Endothelial cell of hepatic sinusoid (primary cell): Measurements from ENCODE around the gene NLGN1.
"Not testable (repeated sequence)": the region's sequence is repeated elsewhere in the genome, so short reads cannot be mapped to it uniquely, and the experiment has no call there.

Experiments
- in situ Hi-C: cut with HindIII; loops from 2 replicates; pipeline ENCODE4 v1.10.0; 2017; ENCODE audit warnings: low sequenced_read_pairs

Gene NLGN1

DNA sequence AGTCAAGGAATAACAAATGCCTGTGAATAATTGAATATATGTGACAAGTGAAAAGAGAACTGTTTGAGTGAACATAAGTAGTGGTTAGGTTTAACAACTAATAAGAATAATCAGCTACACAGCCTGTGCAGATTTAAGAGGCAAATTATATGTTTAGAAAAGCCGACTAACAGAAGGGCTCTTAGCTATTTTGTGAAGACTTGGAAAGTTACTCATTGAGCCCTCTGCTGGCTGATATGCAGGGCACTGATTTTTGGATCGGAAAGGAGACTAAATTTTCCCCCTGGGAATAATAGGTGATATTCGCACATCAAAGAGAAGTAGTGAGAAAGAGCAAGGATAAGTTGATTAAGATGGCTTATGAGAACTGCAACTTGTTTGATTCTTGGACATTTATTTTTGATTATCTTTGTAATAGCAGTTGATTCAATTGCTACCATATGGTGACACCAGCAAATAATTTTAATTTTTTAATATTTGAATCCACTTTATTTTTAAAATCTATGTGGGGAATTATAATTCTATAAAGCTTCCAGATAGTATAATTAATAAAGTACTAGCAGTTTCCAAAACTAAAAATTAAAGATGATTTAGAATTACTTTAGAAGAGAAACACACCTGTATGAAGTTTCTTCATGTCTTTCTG is 156.2 kb downstream of the NLGN1 start:
- in situ Hi-C loops, result no loop called here

DNA sequence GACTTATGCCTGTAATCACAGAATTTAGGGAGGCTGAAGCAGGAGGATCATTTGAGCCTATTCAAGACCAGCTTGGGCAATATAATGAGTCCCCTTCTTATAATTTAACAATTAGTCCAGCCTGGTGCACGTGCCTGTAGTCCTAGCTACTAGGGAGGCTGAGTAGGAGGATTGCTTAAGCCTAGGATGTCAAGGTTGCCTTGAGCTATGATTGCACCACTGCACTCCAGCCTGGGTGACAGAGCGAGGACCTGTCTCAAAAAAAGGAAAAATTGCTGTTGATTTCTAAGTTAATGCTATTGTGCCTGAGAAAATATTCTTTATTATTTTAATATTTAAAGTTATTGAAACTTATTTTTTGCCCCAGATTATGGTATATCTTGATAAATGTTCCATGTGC is 159.0 kb downstream of the NLGN1 start:
- in situ Hi-C loops, result no loop called here

DNA sequence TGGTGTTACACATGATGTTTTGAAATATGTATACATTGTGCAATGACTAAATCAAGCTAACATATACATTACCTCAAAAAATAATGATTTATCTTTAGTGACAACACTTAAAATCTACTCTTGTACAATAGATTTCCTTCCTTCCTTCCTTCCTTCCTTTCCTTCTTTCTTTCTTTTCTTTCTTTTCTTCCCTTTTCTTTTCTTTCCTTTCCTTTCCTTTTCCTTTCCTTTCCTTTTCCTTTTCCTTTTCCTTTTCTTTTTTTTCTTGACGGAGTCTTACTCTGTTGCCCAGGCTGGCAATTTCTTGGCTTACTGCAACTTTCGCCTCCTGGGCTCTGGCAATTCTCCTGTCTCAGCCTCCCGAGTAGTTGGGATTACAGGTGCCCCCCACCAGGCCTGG is 170.5 kb downstream of the NLGN1 start:
- in situ Hi-C loops, result no loop called here

DNA sequence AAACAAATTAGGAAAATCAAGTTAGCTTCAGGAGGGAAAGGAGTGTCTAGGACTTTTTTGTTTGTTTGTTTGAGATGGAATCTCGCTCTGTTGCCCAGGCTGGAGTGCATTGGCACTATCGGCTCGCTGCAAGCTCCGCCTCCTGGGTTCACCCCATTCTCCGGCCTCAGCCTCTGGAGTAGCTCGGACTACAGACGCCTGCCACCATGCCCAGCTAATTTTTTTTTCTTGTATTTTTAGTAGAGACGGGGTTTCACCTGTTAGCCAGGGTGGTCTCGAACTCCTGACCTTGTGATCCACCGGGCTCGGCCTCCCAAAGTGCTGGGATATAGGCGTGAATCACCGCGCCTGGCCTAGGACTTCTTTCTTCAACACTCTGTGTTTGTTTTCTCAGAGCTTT is 171.1 kb downstream of the NLGN1 start:
- in situ Hi-C loops, result no loop called here

DNA sequence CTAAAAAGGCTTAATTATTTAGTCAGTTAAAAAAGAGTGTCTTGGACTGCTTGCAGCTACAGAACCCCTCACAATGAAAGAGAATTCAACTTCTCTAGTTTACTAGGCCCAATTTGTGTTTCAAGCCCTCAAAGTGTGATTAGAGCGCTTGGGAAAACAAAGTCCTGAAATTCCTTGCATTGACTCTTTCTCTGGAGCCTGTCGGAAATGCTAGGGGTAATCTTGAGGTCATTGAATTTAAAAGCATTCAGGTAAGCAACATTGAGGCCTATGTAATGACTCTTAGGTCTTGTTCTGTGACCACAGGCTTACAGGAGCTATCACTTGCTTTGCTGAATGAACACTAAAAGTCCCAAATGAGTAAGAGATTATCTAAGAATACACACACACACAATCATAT is 186.0 kb downstream of the NLGN1 start:
- in situ Hi-C loops, result no loop called here

DNA sequence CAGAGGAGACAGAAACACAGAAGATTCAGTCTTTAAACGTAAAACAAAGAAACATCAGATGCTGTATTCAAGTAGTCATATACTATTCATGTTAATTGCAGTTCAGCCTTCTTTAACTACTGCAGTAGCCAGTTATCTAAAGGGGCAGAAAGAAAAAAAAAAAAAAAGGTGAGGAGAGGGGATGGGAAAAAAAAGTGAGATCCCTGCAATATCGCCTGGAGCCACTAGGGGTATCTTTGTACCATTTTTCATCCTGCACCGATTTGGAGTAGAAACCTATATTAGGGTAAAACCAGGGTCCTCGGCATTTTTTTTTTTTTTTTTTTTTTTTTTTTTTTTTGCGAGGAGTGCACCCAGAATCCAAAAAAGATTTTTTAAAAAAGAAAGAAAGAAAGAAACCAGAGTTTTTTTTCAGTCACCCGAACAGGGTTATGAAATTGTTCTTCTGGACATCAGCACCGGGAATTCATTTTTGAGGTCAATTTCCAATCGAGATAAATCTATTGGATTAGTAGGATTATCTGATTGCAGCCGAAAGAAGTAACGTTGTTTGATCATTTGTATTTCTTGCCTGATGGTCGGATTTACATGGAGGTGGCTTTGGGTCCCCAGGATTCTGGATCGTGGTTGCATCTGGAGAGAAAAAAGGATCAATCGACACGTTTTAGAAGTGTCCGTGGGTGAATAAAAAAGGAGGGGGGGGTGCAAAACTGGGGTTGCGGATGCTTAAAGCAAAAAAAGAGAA is 186.7 kb downstream of the NLGN1 start:
- in situ Hi-C loops, result no loop called here

DNA sequence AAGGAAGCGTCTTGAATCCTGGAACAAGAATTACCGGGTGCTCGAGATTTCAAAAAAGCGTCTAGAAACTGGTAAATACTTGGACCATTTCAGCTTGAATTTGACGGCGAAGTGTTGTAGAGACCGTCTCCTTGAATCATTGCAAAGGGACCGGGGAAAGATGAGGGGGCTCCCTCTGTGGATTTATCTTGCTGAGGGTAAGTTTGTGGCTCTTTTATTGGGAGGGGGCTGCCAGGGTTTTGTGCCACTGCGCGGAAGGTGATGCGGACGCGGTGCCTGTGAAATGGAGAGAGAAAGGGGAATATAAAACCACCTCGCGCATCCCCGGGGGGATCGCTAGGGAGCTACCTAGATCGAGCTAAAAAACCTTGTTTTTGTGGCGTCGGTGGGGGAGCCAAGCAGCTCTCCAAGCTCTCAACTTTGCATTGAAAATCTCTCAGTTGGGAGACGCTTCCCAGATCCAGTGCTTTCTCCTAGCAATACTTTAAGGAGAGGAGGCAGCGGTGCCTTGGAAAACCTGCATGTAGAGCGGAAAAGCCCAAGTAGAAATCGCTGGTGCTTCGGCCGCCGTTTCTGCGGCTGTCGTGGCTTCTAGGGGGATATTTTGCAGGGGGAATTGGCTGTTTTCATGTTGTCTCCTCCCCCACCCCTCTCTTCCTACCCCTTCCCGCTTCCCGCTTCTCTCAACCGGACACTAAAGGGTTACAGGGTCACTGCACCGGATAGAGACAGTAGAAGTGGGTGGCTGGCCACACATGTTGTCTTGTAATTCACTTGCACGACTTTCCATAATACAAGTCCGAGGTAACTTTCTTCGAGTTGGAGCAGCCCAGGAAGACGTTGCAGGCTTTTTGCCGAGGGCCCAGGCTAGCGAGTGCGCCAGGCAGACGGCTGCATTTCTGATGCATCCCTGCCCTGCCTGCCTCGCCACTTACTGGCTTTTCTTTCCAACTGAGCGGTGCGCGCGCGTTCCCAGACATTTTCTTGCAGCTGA is 187.6 kb downstream of the NLGN1 start:
- in situ Hi-C loops, result no loop called here

DNA sequence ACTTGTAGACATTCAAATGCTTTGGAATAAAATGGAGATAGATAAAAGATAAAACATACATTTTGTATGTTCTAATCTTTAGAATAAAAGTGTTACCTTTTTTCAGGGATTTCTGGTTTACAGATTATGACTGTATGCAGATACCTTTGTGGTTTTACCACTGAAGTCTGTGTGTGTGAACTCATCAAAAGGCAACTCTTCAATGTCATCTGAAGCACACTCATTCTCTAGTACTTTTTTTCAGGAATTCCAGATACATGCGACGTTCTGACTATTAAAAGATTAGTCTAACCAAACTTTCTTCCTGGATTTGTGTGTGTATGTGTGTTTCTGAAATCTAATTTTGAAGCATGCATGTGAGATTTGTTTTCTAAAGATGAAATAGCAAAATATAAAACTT is 188.6 kb downstream of the NLGN1 start:
- in situ Hi-C loops, result no loop called here

DNA sequence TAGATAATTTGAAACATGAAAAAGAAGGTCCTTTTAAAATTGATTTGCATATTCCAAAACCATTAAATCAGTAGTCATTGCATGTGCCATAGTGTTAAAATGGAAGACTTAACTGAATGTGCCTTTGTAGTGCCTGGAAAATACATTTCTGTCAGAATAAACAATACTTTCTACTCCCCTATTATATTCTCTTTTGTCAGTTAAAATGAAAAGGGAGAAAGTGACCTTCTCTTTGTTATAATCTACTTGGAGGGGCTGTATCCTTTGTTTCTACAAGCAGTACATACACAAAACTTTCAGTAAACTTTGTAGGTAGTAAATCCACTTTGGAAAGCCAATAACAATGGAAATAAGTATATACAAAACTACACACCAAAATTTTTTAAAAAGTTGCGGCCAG is 189.5 kb downstream of the NLGN1 start:
- in situ Hi-C loops, result no loop called here

DNA sequence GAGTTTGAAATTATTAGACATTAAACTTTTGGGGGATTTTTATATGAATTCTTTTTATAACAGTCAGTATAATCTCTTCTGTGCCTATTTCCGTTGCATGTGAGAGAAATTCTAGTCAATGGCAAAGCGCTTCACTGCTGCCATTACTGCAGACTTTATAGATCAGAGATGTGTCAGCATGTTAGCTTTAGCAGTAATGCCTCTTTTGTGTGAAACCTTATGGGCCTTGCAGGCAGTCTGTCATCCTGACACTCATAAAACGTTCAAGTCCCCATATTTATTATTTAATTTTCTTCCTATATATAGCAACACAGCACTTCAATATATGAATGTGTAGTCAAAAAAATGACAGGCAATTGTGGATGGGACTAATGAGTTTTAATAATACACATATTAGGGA is 191.0 kb downstream of the NLGN1 start:
- in situ Hi-C loops, result no loop called here

DNA sequence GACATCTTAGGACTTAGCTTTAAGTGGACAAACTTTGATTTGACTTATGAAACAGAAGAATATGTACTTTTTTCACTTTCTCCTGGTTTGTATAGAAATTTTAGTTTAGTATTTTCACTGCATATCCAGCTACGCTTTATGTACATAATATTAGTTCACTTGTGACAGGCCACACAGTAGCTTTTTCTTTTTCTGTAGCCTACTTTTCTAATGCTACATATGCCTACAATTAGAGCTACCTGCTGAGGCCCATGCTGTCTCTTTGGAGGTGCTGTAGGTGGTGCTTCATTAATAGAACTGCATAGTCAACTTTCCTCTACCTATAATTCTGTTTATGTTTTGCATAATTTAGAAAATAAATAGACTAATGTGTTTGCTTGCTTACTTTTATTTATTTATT is 191.6 kb downstream of the NLGN1 start:
- in situ Hi-C loops, result no loop called here

DNA sequence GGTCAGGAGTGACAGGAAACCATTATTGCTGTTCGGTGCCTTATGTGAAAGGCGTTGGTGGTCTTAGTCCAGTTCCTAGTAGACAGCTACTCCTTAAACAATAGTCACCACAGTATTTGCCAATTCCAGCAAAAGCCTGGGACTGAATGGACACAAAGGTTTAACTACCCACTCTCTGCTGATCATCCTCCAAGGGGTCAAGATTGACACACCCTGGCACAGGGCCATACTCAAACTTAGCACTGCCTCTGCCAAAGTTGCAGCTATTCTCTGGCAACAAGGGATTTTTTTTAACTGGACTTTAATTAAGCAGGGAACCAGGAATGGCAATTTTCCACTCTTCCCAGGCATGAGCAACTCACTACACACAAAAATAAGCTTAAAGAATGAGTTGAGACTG is 193.9 kb downstream of the NLGN1 start:
- in situ Hi-C loops, result no loop called here

DNA sequence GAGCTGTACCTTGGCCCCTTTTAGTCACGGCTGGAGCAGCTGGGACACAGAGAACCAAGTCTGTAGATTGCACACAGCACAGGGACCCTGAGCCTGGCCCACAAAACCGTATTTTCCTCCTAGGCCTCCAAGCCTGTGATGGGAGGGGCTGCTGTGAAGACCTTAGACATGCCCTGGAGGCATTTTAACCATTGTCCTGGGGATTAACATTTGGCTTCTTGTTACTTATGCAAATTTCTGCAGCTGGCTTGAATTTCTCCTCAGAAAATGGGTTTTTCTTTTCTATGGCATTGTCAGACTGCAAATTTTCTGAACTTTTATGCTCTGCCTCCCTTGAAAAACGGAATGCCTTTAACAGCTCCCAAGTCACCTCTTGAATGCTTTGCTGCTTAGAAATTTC is 197.3 kb downstream of the NLGN1 start:
- in situ Hi-C loops, result not testable (repeated sequence)

DNA sequence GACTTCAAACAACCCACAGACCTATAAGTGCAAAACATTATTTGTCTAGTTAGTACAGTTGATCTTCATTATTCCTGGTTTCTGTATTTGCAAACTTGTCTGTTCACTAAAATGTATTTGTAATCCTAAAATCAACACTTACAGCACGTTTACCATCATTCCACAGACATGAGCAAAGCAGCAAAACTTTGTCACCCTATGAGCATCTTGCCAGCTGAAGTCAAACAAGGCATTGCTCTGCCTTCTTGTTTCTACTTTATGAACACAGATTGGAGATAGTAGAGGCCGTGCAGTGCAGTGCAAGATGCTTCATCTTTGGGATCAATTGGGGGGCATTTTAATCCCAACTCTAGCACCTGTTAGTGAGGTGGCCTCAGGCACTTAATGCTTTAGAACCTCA is 202.1 kb downstream of the NLGN1 start:
- in situ Hi-C loops, result no loop called here

DNA sequence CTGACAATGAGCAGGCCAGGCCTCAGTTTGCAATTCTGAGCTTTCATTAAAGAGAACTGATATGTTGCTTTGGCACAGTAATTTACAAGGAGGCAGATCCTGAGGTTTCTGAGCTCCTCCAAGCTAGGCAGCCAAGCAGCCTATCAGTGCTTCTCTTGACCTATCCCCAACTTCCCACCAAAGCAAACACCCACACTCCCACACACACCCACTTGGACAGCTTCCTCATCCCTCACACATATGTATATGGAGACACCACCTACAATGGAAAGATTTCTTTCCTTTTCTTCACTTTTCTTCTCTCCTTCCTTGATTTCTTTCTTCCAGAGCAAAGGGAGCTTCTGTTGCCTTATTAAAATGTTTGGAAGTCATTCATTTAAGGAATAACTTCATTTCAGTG is 217.0 kb downstream of the NLGN1 start:
- in situ Hi-C loops, result no loop called here

DNA sequence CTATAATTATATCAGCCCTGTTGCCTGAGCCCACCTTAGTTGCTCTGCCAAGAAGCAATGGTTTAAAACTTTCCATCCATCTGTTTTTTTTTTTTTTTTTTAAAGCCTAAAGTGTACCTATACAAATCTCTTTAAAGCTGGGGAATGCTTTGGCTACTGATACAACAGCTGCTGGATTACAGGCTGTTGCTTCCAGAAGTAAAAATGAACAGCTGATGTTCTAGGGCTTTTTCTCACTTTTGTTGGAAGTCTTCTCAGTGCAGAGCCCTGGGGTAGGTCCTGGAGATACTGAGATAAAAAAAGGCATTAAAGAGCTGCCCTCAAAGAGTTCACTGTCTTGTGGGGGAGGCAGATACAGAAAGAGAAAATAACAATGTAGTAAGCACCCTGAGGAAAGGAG is 218.1 kb downstream of the NLGN1 start:
- in situ Hi-C loops, result no loop called here

DNA sequence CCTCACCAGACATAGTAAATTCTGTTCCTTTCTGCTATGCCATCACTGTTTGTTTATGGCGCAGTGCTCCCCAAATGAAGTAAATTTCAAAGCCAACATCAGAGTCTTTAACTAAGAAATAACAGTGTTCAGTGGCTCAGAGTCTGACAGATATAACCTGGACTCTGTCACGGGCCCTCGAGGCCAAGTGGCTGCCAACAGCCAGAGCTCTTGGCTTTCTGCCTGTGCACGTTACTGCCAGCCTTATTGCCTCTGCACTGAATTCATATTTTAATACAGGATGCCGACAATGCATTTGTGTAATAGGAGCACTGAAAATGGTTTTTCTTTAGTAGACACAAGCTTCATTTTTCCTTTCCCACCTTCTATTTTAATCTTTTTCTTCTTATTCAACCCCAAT is 219.9 kb downstream of the NLGN1 start:
- in situ Hi-C loops, result no loop called here

DNA sequence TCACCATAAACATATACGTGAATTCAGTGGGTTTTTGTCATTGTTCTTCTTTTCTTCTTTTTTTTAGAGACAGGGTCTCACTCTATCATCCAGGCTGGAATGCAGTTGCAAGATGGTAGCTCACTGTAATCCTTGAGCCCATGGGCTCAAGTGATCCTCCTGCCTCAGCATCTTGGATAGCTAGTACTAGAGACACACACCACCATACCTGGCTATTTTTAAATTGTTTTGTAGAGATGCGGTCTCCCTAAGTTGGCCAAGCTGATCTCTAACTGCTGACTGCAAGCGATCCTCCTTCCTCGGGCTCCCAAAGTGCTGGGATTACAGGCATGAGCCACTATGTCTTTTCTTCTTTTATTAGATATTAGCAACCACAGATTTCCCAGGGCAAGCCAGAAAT is 220.6 kb downstream of the NLGN1 start:
- in situ Hi-C loops, result no loop called here

DNA sequence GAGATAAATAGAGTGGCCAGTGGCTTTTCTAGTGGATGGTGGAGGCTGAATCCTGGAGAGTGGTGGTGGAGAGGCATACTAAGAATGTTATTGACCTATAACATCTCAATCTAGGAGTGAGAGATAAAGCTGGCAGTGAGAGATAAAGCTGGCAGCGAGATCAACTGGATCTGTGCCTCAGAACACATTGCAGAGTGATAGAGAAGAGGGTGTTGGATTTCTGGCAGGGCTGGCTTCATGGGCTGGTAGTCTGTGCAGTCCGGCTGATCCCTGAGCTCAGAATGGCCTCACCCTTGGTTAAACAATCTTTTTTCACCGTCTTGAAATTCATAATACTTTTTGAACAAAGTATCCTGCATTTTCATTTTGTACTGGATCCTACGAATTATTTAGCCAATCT is 221.2 kb downstream of the NLGN1 start:
- in situ Hi-C loops, result no loop called here

DNA sequence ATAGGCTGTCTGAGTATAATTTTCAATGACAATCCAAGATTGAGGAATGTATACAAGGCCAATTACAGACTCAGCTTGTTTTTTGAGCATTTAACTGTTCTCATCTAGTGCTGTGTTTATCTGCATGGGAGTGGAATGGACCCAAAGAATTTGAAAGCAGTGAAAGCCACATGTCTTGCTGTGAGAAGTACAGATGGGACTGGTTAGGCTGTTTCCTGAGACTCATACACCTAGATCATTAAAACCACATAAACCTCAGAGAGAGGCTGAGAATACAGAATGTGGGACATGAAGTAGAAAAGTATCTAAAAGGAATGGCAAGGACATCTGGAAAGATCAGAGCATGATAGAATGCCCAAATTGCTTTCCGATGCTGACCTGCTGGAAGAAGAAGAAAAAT is 224.6 kb downstream of the NLGN1 start:
- in situ Hi-C loops, result no loop called here

DNA sequence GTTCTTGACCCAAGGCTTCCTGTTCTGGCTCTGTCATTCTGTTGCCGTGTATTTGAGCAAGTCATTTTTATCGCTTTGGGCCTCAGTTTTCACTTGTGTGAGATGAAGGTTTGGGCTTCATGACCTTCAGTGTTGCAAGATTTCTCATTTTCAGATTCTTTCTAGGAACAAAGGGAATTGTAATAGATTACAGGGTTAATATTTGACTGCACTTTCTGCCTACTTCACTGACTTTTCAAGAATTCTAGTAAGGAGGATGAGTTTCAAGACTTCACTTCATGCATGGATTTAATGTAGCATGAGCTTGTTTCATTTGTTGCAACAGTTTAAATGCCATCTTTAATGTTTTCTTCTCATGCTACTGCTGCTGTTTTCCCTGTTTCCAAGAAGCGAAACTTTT is 226.5 kb downstream of the NLGN1 start:
- in situ Hi-C loops, result no loop called here

DNA sequence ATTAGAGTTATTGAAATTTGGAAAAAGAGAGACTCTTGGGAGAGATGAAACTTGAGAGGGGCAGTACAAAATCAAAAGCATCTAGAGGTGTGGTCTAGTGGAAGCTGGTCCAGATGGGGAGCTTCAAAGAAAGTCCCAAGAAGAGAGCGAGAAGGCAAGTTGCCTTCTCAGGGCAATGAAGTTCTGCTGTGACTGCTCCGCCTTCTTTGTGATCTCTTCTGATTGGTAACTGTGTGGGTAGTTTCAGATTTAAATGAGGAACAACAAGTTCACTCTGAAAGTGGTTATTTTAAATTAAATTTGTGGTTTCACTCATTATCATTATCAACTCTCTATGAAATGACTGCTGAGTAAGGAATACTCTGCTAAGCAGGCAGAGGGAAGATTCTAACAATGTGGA is 233.3 kb downstream of the NLGN1 start:
- in situ Hi-C loops, result no loop called here
